Endothelial cell of hepatic sinusoid (primary cell): ENCODE data around the gene TRIM49D2.
"Not testable (repeated sequence)": the region's sequence is repeated elsewhere in the genome, so short reads cannot be mapped to it uniquely, and the experiment has no call there.

Experiments
- in situ Hi-C: cut with HindIII; loops from 2 replicates; pipeline ENCODE4 v1.10.0; 2017; ENCODE audit warnings: low sequenced_read_pairs

TRIM49D2 gene, protein sequence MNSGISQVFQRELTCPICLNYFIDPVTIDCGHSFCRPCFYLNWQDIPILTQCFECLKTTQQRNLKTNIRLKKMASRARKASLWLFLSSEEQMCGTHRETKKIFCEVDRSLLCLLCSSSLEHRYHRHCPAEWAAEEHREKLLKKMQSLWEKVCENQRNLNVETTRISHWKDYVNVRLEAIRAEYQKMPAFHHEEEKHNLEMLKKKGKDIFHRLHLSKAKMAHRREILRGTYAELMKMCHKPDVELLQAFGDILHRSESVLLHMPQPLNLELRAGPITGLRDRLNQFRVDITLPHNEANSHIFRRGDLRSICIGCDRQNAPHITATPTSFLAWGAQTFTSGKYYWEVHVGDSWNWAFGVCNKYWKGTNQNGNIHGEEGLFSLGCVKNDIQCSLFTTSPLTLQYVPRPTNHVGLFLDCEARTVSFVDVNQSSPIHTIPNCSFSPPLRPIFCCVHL

DNA sequence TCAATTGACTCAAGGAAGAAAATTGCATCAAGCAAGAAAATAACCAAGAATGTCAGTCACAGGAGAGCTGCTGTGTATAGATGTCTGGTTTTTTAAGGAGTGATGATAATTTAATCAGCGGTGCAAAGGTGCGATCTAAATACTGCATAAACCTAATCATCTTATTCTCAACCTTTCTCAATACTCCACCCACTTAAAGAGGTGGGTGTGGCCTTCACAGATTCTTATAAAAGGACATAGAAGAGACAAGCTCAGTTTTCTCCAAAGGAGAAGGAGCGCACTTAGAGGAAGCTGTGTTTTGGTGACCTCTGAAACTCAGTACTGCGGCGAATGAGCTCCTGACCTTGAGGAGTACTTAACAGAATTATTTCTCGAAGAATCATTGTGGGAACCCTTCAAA lies at the start of gene TRIM49D2:
Gene TRIM49D2 (plus strand): TSS at position 301 of the 400 bp plus-strand sequence. CDS start 2,698 bp downstream, outside the sequence.
- in situ Hi-C loops, result not testable (repeated sequence)

DNA sequence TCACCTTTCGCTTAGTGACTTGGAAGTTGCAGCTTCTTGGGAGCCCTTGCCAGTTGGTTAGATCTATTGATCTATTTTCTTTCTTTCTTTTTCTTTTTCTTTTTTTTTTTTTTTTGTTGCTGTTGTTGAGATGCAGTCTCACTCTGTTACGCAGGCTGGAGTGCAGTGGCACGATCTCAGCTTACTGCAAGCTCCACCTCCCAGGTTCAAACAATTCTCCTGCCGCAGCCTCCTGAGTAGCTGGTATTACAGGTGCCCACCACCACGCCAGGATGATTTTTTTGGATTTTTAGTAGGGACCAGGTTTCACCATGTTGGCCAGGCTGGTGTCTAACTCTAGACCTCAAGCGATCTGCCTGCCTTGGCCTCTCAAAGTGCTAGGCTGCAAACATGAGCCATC lies 46.4 kb upstream of the TRIM49D2 start:
- in situ Hi-C loops, result not testable (repeated sequence)

DNA sequence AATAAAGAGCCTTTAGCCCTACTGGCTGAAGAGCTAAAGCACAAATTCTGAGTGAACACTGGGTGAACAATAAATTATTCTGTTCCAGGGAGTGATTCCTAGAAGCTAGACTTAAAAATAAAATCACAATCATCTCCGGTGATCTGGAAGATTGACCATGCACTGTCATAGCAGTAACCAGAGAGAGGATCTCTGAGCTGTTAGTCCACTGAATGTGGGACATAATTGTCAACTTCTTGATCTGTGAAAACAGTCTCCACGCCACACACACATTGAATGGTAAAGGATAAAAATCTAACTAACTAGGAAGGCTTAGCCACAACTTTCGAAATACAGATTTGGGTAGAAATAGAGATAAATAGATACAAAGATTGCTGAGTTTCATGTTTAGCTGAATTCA lies 30.6 kb upstream of the TRIM49D2 start:
- in situ Hi-C loops, result not testable (repeated sequence)

DNA sequence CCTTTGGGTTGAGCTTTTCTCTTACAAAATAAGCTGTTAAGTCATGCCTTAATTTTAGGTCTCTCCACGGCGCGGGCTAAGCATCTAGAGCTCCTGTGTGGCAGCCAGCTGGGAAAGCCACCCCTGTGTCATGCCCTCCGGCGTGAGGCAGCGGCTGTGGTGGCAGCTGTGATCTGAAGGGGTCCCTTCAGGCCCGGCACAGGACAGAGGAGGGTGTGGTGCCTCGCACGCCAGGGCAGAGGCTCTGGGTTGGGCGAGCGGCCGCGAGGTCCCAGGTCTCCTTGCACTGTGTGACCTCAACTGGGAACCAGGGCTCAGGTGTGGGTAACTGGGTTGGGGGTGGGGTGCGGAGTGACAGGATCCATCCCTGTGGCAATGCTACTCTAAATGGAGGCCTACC lies 23.1 kb upstream of the TRIM49D2 start:
- in situ Hi-C loops, result not testable (repeated sequence)

DNA sequence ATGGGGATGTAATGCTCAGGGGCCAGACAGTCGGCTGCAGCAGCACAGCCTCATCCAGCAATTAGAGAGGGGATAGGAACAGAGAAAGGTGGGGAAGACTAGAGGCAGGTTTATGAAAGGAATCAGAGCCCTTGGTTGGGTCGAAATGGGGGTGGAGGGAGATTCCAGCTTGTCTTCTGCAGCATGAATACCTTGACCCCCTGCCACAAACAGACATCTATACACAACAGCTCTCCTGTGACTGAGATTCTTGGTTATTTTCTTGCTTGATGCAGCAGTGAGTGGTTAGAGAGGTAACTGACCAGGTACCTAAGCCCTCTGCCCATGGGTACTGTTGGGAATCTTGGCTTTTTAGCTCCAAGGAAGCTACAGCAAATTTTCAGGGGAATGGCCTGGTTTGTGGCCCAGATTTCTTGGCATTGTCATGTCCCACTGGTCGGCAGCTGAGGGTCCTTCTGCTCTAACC lies 1.6 kb upstream of the TRIM49D2 start, which contains the start of gene TRIM49D1:
Gene TRIM49D1 (minus strand): TSS at position 51 of the 466 bp plus-strand sequence. CDS start 4,535 bp downstream, outside the sequence.
- in situ Hi-C loops, result no loop called here

DNA sequence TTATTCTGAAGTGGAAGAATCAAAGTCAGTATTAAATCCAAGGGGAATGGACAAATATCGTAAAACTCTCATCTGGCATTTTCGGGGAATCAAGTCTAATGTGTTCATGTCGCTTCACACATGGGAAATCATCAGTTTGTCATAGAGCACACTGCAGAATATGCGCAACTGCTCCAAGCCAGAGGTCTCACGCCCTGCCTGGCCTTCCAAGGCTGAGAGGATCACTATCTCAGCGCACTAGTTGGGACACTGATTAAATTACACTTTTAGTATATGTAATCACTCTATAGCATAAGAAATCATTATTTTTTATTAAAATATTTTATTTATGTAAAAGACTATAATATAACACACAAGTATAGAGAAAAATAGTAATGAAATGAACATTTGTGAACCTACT lies 37.0 kb downstream of the TRIM49D2 start:
- in situ Hi-C loops, result not testable (repeated sequence)

DNA sequence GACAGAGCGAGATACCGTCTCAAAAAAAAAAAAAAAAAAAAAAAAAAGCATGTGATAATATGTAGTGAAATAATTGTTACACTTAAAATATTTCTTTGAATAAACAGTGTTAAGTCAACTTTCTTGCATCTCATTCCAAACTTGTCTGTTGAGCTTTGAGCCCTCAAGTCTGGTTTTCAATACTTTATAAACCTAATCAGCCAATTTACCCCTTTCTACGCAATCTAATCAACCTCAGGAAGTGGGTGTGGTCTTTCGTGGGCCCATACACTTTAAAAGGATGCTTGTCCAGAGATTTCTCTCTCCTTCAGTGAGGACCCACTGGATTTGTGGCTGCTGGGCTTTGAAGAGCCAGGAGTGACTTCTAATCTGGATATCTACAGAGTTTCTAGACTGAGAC lies 41.9 kb downstream of the TRIM49D2 start, which contains the start of gene TRIM64:
Gene TRIM64 (plus strand): TSS at position 301 of the 400 bp plus-strand sequence. CDS start 2,467 bp downstream, outside the sequence.
- in situ Hi-C loops, result not testable (repeated sequence)
